ENCODE data around the gene CHODL. TPM values are rescaled to one million over a fixed set of nuclear protein-coding genes. Genes with fewer than 3 reads are reported as not detected.

CHODL gene
- polyA plus RNA-seq, 2 of the 4 experiments (the other 2 are of a cell fraction) = not detected

DNA sequence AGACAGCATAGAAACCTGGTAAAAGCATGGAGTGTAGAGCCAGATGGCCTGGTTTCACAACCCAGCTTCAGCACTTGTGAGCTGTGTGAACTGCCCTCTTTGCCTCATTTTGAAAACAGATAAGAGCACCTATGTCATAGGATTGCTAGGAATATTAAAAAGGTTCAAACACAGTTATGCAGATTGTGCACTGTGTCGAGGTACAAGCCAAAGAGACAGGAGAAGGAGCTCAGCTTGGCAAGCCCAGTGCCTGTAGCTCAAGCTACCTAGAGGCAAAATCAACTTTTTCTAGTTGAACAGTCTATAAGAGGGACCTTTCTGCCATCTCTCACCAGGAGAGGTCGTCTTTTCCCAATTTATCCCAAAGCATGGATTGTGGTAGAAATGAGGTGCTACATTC is 5.0 kb downstream of the CHODL start (continued):
- TF ChIP-seq REST (IDR thresholded peaks at IDR 0.05) = no peak
- no peak for TF ChIP-seq NFE2L2 (conservative IDR thresholded peaks at IDR 0.05; ENCODE audit: low read length)

GRCh38 chr21:18251065-18251464 is 6.4 kb downstream of the CHODL start:
- DNase-seq (ENCODE audit: low read depth in 1 of 2, low spot score in 1 of 2) = no peak
- Histone ChIP-seq H3K4me3 (no peak overlapping the region), H3K4me2 (no peak overlapping the region), H3K27ac (no peak overlapping the region), H3K4me1 (no peaks in the 10 kb centered on the region), H3K9me3 (no peaks in the 10 kb centered on the region)
- ATAC-seq = no peak
- CTCF ChIA-PET = no interaction called here
- no peak for FAIRE-seq
- POLR2A ChIA-PET = no interaction called here
- TF ChIP-seq HOXB13 (CRISPR knock-in tag; IDR thresholded peaks at IDR 0.05; ENCODE audit: low read depth) (no peak), PHF8 (IDR thresholded peaks at IDR 0.05; ENCODE audit: borderline replicate concordance, low read depth) (no peak), CBX8 (IDR thresholded peaks at IDR 0.05) (no peak), ZC3H11A (IDR thresholded peaks at IDR 0.05) (no peak), ATOH8 (CRISPR knock-in tag; IDR thresholded peaks at IDR 0.05; ENCODE audit: low read depth) (no peak), TP53 (CRISPR knock-in tag; IDR thresholded peaks at IDR 0.05) (no peak), RFX5 (IDR thresholded peaks at IDR 0.05) (no peak), KDM1A (IDR thresholded peaks at IDR 0.05; ENCODE audit: low read depth) (no peak)

DNA sequence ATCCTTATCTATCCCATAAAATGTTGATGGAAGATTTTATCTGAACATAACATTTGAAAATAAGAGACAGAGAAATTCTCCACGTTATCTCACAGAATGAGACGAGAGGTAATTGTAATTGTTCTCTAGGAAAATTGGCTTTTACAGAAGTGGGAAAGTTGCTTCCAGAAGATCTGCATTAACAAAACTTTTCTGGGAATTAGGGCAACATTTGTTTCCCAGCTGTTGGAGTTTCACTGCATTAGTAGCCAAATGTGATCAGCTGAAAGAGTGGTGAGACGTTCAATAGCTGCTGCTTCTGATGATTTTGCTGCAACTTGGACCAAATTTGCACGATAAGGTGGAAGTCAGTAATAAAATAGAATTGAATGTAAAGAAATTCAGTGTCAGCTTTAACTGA is 7.6 kb downstream of the CHODL start:
- FAIRE-seq = no peak
- ChIA-PET CTCF (no interaction called here), POLR2A (no interaction called here)
- H3K27ac ChIP-seq = no peak overlapping the region
- no peaks in the 10 kb centered on the region for H3K4me1 ChIP-seq
- TF ChIP-seq ZNF302 (CRISPR knock-in tag; IDR thresholded peaks at IDR 0.05) (no peak), HOXB5 (CRISPR knock-in tag; IDR thresholded peaks at IDR 0.05) (no peak), USF2 (IDR thresholded peaks at IDR 0.05) (no peak), POLR2A (IDR thresholded peaks at IDR 0.05; ENCODE audit: low read length) (no peak), MAFK (IDR thresholded peaks at IDR 0.05; ENCODE audit: partially characterized antibody) (no peak), EHF (CRISPR knock-in tag; IDR thresholded peaks at IDR 0.05) (no peak), ZC3H11A (IDR thresholded peaks at IDR 0.05) (no peak), CHD4 (IDR thresholded peaks at IDR 0.05; ENCODE audit: borderline replicate concordance) (no peak), CEBPB (IDR thresholded peaks at IDR 0.05) (no peak), PHF8 (IDR thresholded peaks at IDR 0.05; ENCODE audit: borderline replicate concordance, low read depth) (no peak), TFCP2L1 (CRISPR knock-in tag; IDR thresholded peaks at IDR 0.05) (no peak), SMC3 (IDR thresholded peaks at IDR 0.05) (no peak), MYC (IDR thresholded peaks at IDR 0.05; ENCODE audit: borderline replicate concordance, low read length) (no peak), SREBF2 (IDR thresholded peaks at IDR 0.05) (no peak)
- no peaks in the 10 kb centered on the region for H3K9me3 ChIP-seq
- 29% methylated on average over 4 of the region's 4 CpGs for WGBS (ENCODE audit: missing lambda C conversion rate)
- no peak overlapping the region for H3K4me3 ChIP-seq
- no peak for DNase-seq (ENCODE audit: low read depth in 1 of 2, low spot score in 1 of 2)
- H3K4me2 ChIP-seq = no peak overlapping the region
- no peak for ATAC-seq
